PC-3 (cell line): ENCODE results near the gene UCHL5. TPM values are rescaled to one million over a fixed set of nuclear protein-coding genes. Genes with fewer than 3 reads are reported as not detected.

Experiments used
- ATAC-seq: fragments of 200-7000 bp; cut with Tn5 transposase; 2 replicates; pipeline ENCODE4 v1.9.1; 2020; ENCODE audit warnings: mild to moderate bottlenecking, moderate library complexity
- BruUV-seq: library from RNA; stranded (reverse); fragments of 400-500 nt; replicated peaks from 2 replicates; lab custom pipeline; 2021; lab: Mats Ljungman, UMichigan
- CTCF ChIA-PET: fragments of 300-600 bp; sonication (Branson Sonifier 250); formaldehyde crosslinking; loops from one replicate; lab custom pipeline; 2022; ENCODE audit warnings: antibody characterized with exemption; lab: Charles Lee
- POLR2A ChIA-PET: fragments of 300-600 bp; sonication (Branson Sonifier 250); formaldehyde crosslinking; loops from one replicate; lab custom pipeline; 2022; ENCODE audit warnings: antibody characterized with exemption; ENCODE audit not compliant: unreplicated experiment; lab: Charles Lee
- DNase-seq: peaks from one replicate; pipeline ENCODE4 v3.0.0-alpha.2; 2015
- H2AFZ ChIP-seq: fragments of 300-600 bp; sonication (generic); 2 replicates; pipeline ENCODE4 v1.6.0; 2016; ENCODE audit warnings: antibody characterized with exemption, low read length
- H3F3A ChIP-seq: fragments of 300-600 bp; sonication (generic); one replicate; pipeline ENCODE4 v1.6.0; 2017; ENCODE audit warnings: antibody characterized with exemption, low read length, control low read depth, mild to moderate bottlenecking; ENCODE audit not compliant: unreplicated experiment
- H3K27ac ChIP-seq: fragments of 300-600 bp; sonication (generic); 2 replicates; pipeline ENCODE4 v1.5.1; 2016; ENCODE audit warnings: mild to moderate bottlenecking, low read length
- H3K27me3 ChIP-seq: fragments of 300-600 bp; sonication (generic); 2 replicates; pipeline ENCODE4 v1.6.1; 2016; ENCODE audit warnings: low read length, mixed read lengths
- H3K36me3 ChIP-seq: fragments of 300-600 bp; sonication (generic); 2 replicates; pipeline ENCODE4 v1.6.1; 2016; ENCODE audit warnings: low read depth, mixed run types, low read length, mixed read lengths
- H3K4me1 ChIP-seq: fragments of 300-600 bp; sonication (generic); 2 replicates; pipeline ENCODE4 v1.5.1; 2016; ENCODE audit warnings: low read length; ENCODE audit not compliant: insufficient read depth
- H3K4me2 ChIP-seq: fragments of 300-600 bp; sonication (generic); 2 replicates; pipeline ENCODE4 v1.6.0; 2016; ENCODE audit warnings: low read length
- H3K4me3 ChIP-seq: fragments of 300-600 bp; sonication (generic); 2 replicates; pipeline ENCODE4 v1.5.1; 2016; ENCODE audit warnings: mild to moderate bottlenecking, low read length, mixed read lengths
- H3K79me2 ChIP-seq: fragments of 300-600 bp; sonication (generic); 2 replicates; pipeline ENCODE4 v1.6.1; 2017; ENCODE audit warnings: low read length, mixed read lengths
- H3K9ac ChIP-seq: fragments of 300-600 bp; sonication (generic); 2 replicates; pipeline ENCODE4 v1.6.0; 2016; ENCODE audit warnings: mild to moderate bottlenecking, low read length
- H3K9me2 ChIP-seq: fragments of 300-600 bp; sonication (generic); replicated peaks from 2 replicates; pipeline ENCODE4 v1.6.1; 2016; ENCODE audit warnings: mixed run types, low read length, mixed read lengths
- H3K9me3 ChIP-seq: fragments of 300-600 bp; sonication (generic); 2 replicates; pipeline ENCODE4 v1.6.1; 2016; ENCODE audit warnings: low read length, mixed read lengths
- H4K20me1 ChIP-seq: fragments of 300-600 bp; sonication (generic); 2 replicates; pipeline ENCODE4 v1.6.1; 2016; ENCODE audit warnings: low read length, mixed read lengths
- EZH2 ChIP-seq: fragments of 300-600 bp; sonication (generic); IDR thresholded peaks from one replicate; pipeline ENCODE4 v1.6.1; 2017; ENCODE audit warnings: antibody characterized with exemption, mild to moderate bottlenecking, low read length; ENCODE audit not compliant: unreplicated experiment
- EZH2phosphoT487 ChIP-seq: fragments of 300-600 bp; sonication (generic); IDR thresholded peaks from 2 replicates; pipeline ENCODE4 v1.6.1; 2018; ENCODE audit warnings: mild to moderate bottlenecking, antibody characterized with exemption, low read length, borderline replicate concordance
- intact Hi-C: fragments of 100-400 bp; cut with micrococcal nuclease; formaldehyde crosslinking; loops from 2 replicates; pipeline ENCODE4 v1.9.0; 2023
- total RNA-seq: library from RNA; depleted of rRNA; stranded (reverse); fragments of >200 nt; gene quantifications from 2 replicates; pipeline ENCODE4 v1.2.3, GENCODE V29; 2014
- TF ChIP-seq, protein P1 (sequence below): fragments of 300-600 bp; sonication (generic); conservative IDR thresholded peaks from 2 replicates; pipeline ENCODE4 v1.5.1; 2017; ENCODE audit warnings: antibody characterized with exemption, low read depth, mild to moderate bottlenecking, low read length

UCHL5 gene
- total RNA-seq, 1 experiment from 2014 or later = 31.3 TPM

DNA sequence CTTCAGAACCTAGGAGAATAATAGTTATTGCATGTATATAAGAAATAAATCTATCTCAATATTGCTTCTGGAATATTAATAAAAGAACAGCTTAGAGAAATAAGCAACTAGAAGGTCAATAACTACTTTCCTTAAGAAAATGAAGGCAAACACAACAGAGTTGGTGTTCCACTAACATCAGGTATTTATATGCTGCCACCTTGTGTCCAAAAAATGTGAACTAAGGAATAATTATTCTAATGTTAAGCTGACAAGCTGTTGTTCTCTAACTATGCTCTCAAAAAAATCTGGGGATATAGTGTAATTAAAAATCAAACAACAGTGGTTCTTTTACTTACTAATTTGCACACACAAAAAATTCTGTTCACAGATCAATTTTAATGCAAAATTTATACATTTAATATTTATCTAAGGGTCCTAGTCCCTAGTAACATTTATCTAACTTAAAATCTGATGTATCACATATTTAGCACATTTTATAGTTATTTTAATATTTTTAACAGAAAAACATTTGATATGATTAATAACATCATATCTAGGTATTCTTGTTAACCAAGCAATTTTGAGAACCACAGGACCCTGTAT lies 39.6 kb downstream of the UCHL5 start:
- Histone ChIP-seq H3K27me3 (no peaks in the 10 kb centered on the region), H3K9me3 (no peaks in the 10 kb centered on the region), H3K4me3 (no peak overlapping the region), H3K9ac (peak overlapping the region; percentile 61; the same call in 1 of the 2 replicates), H3K4me2 (no peak overlapping the region), H3F3A (peaks cover 4% of the 10 kb centered on the region), H3K27ac (peak overlapping the region; percentile 65), H3K79me2 (no peaks in the 10 kb centered on the region), H3K36me3 (peaks cover 13% of the 10 kb centered on the region; the same call in 1 of the 2 replicates), H4K20me1 (no peaks in the 10 kb centered on the region), H3K9me2 (no peaks in the 10 kb centered on the region), H2AFZ (no peak overlapping the region), H3K4me1 (peaks cover 10% of the 10 kb centered on the region)
- intact Hi-C loops = loop anchor here (1.0 to 5.0 kb wide), 5 partner anchors 52 to 542 kb away; no protein-coding TSS in a partner anchor
- ATAC-seq (peak; percentile 63), DNase-seq (peak; percentile 75)
- TF ChIP-seq, protein P1, sequence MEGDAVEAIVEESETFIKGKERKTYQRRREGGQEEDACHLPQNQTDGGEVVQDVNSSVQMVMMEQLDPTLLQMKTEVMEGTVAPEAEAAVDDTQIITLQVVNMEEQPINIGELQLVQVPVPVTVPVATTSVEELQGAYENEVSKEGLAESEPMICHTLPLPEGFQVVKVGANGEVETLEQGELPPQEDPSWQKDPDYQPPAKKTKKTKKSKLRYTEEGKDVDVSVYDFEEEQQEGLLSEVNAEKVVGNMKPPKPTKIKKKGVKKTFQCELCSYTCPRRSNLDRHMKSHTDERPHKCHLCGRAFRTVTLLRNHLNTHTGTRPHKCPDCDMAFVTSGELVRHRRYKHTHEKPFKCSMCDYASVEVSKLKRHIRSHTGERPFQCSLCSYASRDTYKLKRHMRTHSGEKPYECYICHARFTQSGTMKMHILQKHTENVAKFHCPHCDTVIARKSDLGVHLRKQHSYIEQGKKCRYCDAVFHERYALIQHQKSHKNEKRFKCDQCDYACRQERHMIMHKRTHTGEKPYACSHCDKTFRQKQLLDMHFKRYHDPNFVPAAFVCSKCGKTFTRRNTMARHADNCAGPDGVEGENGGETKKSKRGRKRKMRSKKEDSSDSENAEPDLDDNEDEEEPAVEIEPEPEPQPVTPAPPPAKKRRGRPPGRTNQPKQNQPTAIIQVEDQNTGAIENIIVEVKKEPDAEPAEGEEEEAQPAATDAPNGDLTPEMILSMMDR = peak; percentile 67
- TF ChIP-seq EZH2phosphoT487 = no peak
- no TSS peak for BruUV-seq
- ChIA-PET CTCF (interaction anchor here (0.7 to 1.3 kb wide), 2 partner anchors 10 to 213 kb away, joined by 5 to 10 read pairs; no protein-coding TSS in a partner anchor), POLR2A (interaction anchor here (0.6 to 0.8 kb wide), 2 partner anchors 67 to 295 kb away, joined by 4 to 5 read pairs; no protein-coding TSS in a partner anchor)

DNA sequence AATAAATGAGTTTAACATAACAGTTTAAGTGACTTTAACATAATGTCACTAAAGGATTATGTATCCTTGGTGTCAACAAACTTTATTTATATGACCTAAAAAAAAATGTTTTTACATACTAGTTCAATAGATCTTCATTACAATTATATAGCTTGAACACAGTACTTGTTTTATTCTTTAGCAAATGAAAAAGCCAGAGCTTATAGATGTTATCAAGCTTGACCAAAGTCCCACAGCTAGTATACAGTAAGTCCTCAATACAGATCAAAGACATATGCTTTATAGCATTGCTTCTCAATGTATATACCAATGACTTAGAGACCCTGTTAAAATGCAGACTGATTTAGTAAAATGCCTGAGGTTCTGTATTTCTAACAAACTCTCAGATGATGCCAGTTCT lies 42.4 kb downstream of the UCHL5 start:
- BruUV-seq = no TSS peak
- intact Hi-C loops = loop anchor here (5.0 kb wide), 2 partner anchors 49 to 539 kb away; no protein-coding TSS in a partner anchor
- Histone ChIP-seq H3K27me3 (no peaks in the 10 kb centered on the region), H3K4me1 (peaks cover 13% of the 10 kb centered on the region), H3K4me3 (no peak overlapping the region), H3F3A (peaks cover 4% of the 10 kb centered on the region), H3K79me2 (no peaks in the 10 kb centered on the region), H3K36me3 (peaks cover 9% of the 10 kb centered on the region; the same call in 1 of the 2 replicates), H3K27ac (0 out of 2 replicates have a peak overlapping the region, but pooled peaks have one; percentile 6), H3K9me2 (no peaks in the 10 kb centered on the region), H2AFZ (no peak overlapping the region), H4K20me1 (no peaks in the 10 kb centered on the region), H3K9me3 (no peaks in the 10 kb centered on the region), H3K9ac (peak overlapping the region; percentile 15; the same call in 1 of the 2 replicates), H3K4me2 (no peak overlapping the region)
- POLR2A ChIA-PET = no interaction called here
- CTCF ChIA-PET = no interaction called here
- no peak for ATAC-seq
- TF ChIP-seq EZH2phosphoT487 (no peak), EZH2 (no peak)
- TF ChIP-seq, protein P1 = no peak
- no peak for DNase-seq

DNA sequence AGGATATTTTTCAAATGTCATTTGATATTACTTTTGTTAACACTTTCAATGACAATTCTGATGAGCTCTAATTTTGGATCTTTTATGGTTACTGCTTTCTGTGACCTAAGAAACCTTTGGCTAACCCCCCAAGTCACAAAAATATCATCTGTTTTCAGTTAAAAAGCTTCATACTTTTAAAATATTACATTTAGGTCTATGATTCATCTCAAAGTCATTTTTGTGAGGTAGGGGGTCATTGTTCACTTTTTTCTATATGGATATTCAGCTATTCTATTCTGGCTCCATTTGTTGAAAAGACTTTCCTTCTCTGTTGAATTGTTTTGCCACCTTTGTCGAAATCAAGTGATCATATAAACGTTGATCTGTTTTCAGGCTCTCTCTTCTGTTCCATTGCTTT lies 44.8 kb downstream of the UCHL5 start:
- Histone ChIP-seq H3K27ac (no peak overlapping the region), H3K36me3 (peaks cover 9% of the 10 kb centered on the region; the same call in 1 of the 2 replicates), H3K9ac (no peak overlapping the region), H4K20me1 (no peaks in the 10 kb centered on the region), H3K9me2 (no peaks in the 10 kb centered on the region), H3K27me3 (no peaks in the 10 kb centered on the region), H3F3A (no peaks in the 10 kb centered on the region), H3K4me1 (peaks cover 13% of the 10 kb centered on the region), H2AFZ (no peak overlapping the region), H3K79me2 (no peaks in the 10 kb centered on the region), H3K9me3 (no peaks in the 10 kb centered on the region), H3K4me2 (no peak overlapping the region), H3K4me3 (no peak overlapping the region)
- intact Hi-C loops = no loop called here
- ChIA-PET CTCF (no interaction called here), POLR2A (no interaction called here)
- no peak for ATAC-seq
- no peak for DNase-seq
- TF ChIP-seq EZH2 = no peak
- TF ChIP-seq EZH2phosphoT487 = no peak
- TF ChIP-seq, protein P1 = no peak
- no TSS peak for BruUV-seq
